Activated naive CD8-positive, alpha-beta T cell treated with anti-CD3 and anti-CD28 coated beads for 36 hours (primary cell): ENCODE results near the gene PSMD3. TPM values are rescaled to one million over a fixed set of nuclear protein-coding genes. Genes with fewer than 3 reads are reported as not detected.
"Not testable (repeated sequence)": the region's sequence is repeated elsewhere in the genome, so short reads cannot be mapped to it uniquely, and the experiment has no call there.

ENCODE experiments used
- DNase-seq: peaks from one replicate; pipeline ENCODE4 v3.0.0; 2021
- H3K27ac Mint-ChIP-seq: one replicate; pipeline ENCODE4 v1.8.0; 2022; ENCODE audit warnings: mild to moderate bottlenecking, moderate library complexity, mixed read lengths
- H3K27me3 Mint-ChIP-seq: one replicate; pipeline ENCODE4 v1.8.0; 2022; ENCODE audit warnings: mild to moderate bottlenecking, mixed read lengths
- H3K36me3 Mint-ChIP-seq: one replicate; pipeline ENCODE4 v1.8.0; 2021; ENCODE audit warnings: mild to moderate bottlenecking, mixed read lengths
- H3K4me1 Mint-ChIP-seq: one replicate; pipeline ENCODE4 v1.8.0; 2021; ENCODE audit warnings: mixed read lengths
- H3K4me3 Mint-ChIP-seq: one replicate; pipeline ENCODE4 v1.8.0; 2022; ENCODE audit warnings: mild to moderate bottlenecking, moderate library complexity, mixed read lengths
- H3K9me3 Mint-ChIP-seq: one replicate; pipeline ENCODE4 v1.8.0; 2022; ENCODE audit warnings: mixed read lengths
- total RNA-seq, 2 experiments: library from RNA; stranded (reverse); gene quantifications; one replicate each; pipeline ENCODE4 v1.2.3, GENCODE V29; 2021

The PSMD3 gene
- total RNA-seq, result 100 to 1,000 TPM; 173 to 177 TPM

- H3K9me3 Mint-ChIP-seq, result no peaks in the 10 kb centered on the region
- H3K4me1 Mint-ChIP-seq, result peaks cover 21% of the 10 kb centered on the region
- peak within 1 kb of the TSS; percentile 91 for H3K27ac Mint-ChIP-seq
- peak; percentile 96 for DNase-seq
- peak within 1 kb of the TSS; percentile 91 for H3K4me3 Mint-ChIP-seq
- H3K36me3 Mint-ChIP-seq, result peaks cover 14% of the 10 kb centered on the region
- no peaks in the 10 kb centered on the region for H3K27me3 Mint-ChIP-seq
Measured at GRCh38 chr17:39980351-39981206, at the start of gene PSMD3. TSS of gene PSMD3 (plus strand) at chr17:39980807. CDS start at chr17:39980971, 164 bp downstream.

GRCh38 chr17:39933912-39934311, 46.7 kb upstream of the PSMD3 start:
- Mint-ChIP-seq H3K9me3 (no peaks in the 10 kb centered on the region), H3K36me3 (no peaks in the 10 kb centered on the region), H3K4me3 (no peak overlapping the region), H3K27ac (no peak overlapping the region), H3K4me1 (peaks cover 5% of the 10 kb centered on the region), H3K27me3 (no peaks in the 10 kb centered on the region)
- DNase-seq, result no peak

GRCh38 chr17:39934324-39934723, 46.3 kb upstream of the PSMD3 start:
- no peaks in the 10 kb centered on the region for H3K36me3 Mint-ChIP-seq
- H3K27me3 Mint-ChIP-seq, result no peaks in the 10 kb centered on the region
- no peak overlapping the region for H3K27ac Mint-ChIP-seq
- H3K4me1 Mint-ChIP-seq, result peaks cover 3% of the 10 kb centered on the region
- no peak for DNase-seq
- H3K9me3 Mint-ChIP-seq, result no peaks in the 10 kb centered on the region
- H3K4me3 Mint-ChIP-seq, result no peak overlapping the region

- no peaks in the 10 kb centered on the region for H3K36me3 Mint-ChIP-seq
- DNase-seq, result no peak
- no peaks in the 10 kb centered on the region for H3K9me3 Mint-ChIP-seq
- H3K4me3 Mint-ChIP-seq, result no peak overlapping the region
- no peaks in the 10 kb centered on the region for H3K27me3 Mint-ChIP-seq
- H3K4me1 Mint-ChIP-seq, result peaks cover 14% of the 10 kb centered on the region
- no peak overlapping the region for H3K27ac Mint-ChIP-seq
Measured at GRCh38 chr17:39935909-39936308, 44.7 kb upstream of the PSMD3 start.

GRCh38 chr17:39937447-39937846, 43.2 kb upstream of the PSMD3 start:
- Mint-ChIP-seq H3K4me3 (no peak overlapping the region), H3K27me3 (no peaks in the 10 kb centered on the region), H3K9me3 (no peaks in the 10 kb centered on the region), H3K27ac (no peak overlapping the region), H3K4me1 (peaks cover 16% of the 10 kb centered on the region), H3K36me3 (no peaks in the 10 kb centered on the region)
- DNase-seq, result no peak

- Mint-ChIP-seq H3K4me1 (peaks cover 16% of the 10 kb centered on the region), H3K27me3 (no peaks in the 10 kb centered on the region), H3K36me3 (no peaks in the 10 kb centered on the region)
Measured at GRCh38 chr17:39938140-39938869, 42.3 kb upstream of the PSMD3 start.

GRCh38 chr17:39939106-39939505, 41.5 kb upstream of the PSMD3 start:
- no peak overlapping the region for H3K27ac Mint-ChIP-seq
- no peak overlapping the region for H3K4me3 Mint-ChIP-seq
- no peaks in the 10 kb centered on the region for H3K36me3 Mint-ChIP-seq
- no peaks in the 10 kb centered on the region for H3K27me3 Mint-ChIP-seq
- H3K4me1 Mint-ChIP-seq, result peaks cover 16% of the 10 kb centered on the region
- no peak for DNase-seq
- no peaks in the 10 kb centered on the region for H3K9me3 Mint-ChIP-seq

More at GRCh38 chr17:39938140-39938869, 42.3 kb upstream of the PSMD3 start:
- H3K27ac Mint-ChIP-seq, result no peak overlapping the region
- no peak overlapping the region for H3K4me3 Mint-ChIP-seq
- no peak for DNase-seq
- no peaks in the 10 kb centered on the region for H3K9me3 Mint-ChIP-seq

- Mint-ChIP-seq H3K4me3 (no peak overlapping the region), H3K4me1 (peaks cover 16% of the 10 kb centered on the region), H3K9me3 (no peaks in the 10 kb centered on the region), H3K27ac (peak overlapping the region; percentile 51), H3K27me3 (no peaks in the 10 kb centered on the region), H3K36me3 (no peaks in the 10 kb centered on the region)
- peak; percentile 59 for DNase-seq
Measured at GRCh38 chr17:39939588-39940419, 40.8 kb upstream of the PSMD3 start.

- Mint-ChIP-seq H3K4me3 (no peak overlapping the region), H3K27me3 (no peaks in the 10 kb centered on the region), H3K27ac (no peak overlapping the region), H3K36me3 (no peaks in the 10 kb centered on the region), H3K9me3 (no peaks in the 10 kb centered on the region), H3K4me1 (peaks cover 27% of the 10 kb centered on the region)
- DNase-seq, result no peak
Measured at GRCh38 chr17:39943702-39944392, 36.8 kb upstream of the PSMD3 start.

GRCh38 chr17:39944393-39944711, 36.3 kb upstream of the PSMD3 start:
- Mint-ChIP-seq H3K27ac (no peak overlapping the region), H3K4me3 (no peak overlapping the region), H3K36me3 (no peaks in the 10 kb centered on the region), H3K9me3 (no peaks in the 10 kb centered on the region), H3K27me3 (no peaks in the 10 kb centered on the region), H3K4me1 (peaks cover 28% of the 10 kb centered on the region)
- no peak for DNase-seq

- H3K27ac Mint-ChIP-seq, result no peak overlapping the region
- H3K36me3 Mint-ChIP-seq, result no peaks in the 10 kb centered on the region
- H3K9me3 Mint-ChIP-seq, result no peaks in the 10 kb centered on the region
- H3K27me3 Mint-ChIP-seq, result no peaks in the 10 kb centered on the region
- H3K4me3 Mint-ChIP-seq, result no peak overlapping the region
- DNase-seq, result no peak
- H3K4me1 Mint-ChIP-seq, result peaks cover 14% of the 10 kb centered on the region
Measured at GRCh38 chr17:39946551-39947330, 33.9 kb upstream of the PSMD3 start.

- H3K4me3 Mint-ChIP-seq, H3K27ac Mint-ChIP-seq, H3K27me3 Mint-ChIP-seq, H3K9me3 Mint-ChIP-seq, H3K36me3 Mint-ChIP-seq, DNase-seq: not testable (repeated sequence)
- peaks cover 15% of the 10 kb centered on the region for H3K4me1 Mint-ChIP-seq
Measured at GRCh38 chr17:39948489-39948828, 32.1 kb upstream of the PSMD3 start.

- Mint-ChIP-seq H3K27me3 (no peaks in the 10 kb centered on the region), H3K4me1 (peaks cover 17% of the 10 kb centered on the region), H3K27ac (no peak overlapping the region), H3K4me3 (no peak overlapping the region), H3K9me3 (no peaks in the 10 kb centered on the region), H3K36me3 (no peaks in the 10 kb centered on the region)
- no peak for DNase-seq
Measured at GRCh38 chr17:39949028-39949427, 31.6 kb upstream of the PSMD3 start.

- DNase-seq, result no peak
- no peak overlapping the region for H3K4me3 Mint-ChIP-seq
Measured at GRCh38 chr17:39950871-39951348, 29.7 kb upstream of the PSMD3 start.

More at GRCh38 chr17:39950871-39951348, 29.7 kb upstream of the PSMD3 start:
- Mint-ChIP-seq H3K27ac (no peak overlapping the region), H3K36me3 (no peaks in the 10 kb centered on the region), H3K9me3 (no peaks in the 10 kb centered on the region), H3K4me1 (peaks cover 17% of the 10 kb centered on the region), H3K27me3 (no peaks in the 10 kb centered on the region)
